GM23338 (cell line): ENCODE data around the gene SLC6A1. TPM values are rescaled to one million over a fixed set of nuclear protein-coding genes. Genes with fewer than 3 reads are reported as not detected.

Source experiments
- ATAC-seq: fragments of 200-7000 bp; cut with Tn5 transposase; 3 replicates; pipeline ENCODE4 v1.9.1; 2020
- DNase-seq: peaks from one replicate; pipeline ENCODE4 v3.0.0-alpha.2; 2015; ENCODE audit warnings: low spot score
- H2AFZ ChIP-seq: fragments of 200-600 bp; sonication (generic); 2 replicates; pipeline ENCODE4 v1.8.0; 2016; ENCODE audit warnings: antibody characterized with exemption, mild to moderate bottlenecking, moderate library complexity
- H3F3A ChIP-seq: fragments of 200-600 bp; sonication (generic); replicated peaks from 2 replicates; pipeline ENCODE4 v1.8.0; 2017; ENCODE audit warnings: antibody characterized with exemption, mixed run types, low read depth
- H3K27ac ChIP-seq: fragments of 200-600 bp; sonication (generic); 2 replicates; pipeline ENCODE4 v1.6.1; 2016; ENCODE audit warnings: low read depth
- H3K27me3 ChIP-seq: fragments of 200-600 bp; sonication (generic); 2 replicates; pipeline ENCODE4 v1.8.0; 2016; ENCODE audit warnings: mild to moderate bottlenecking, mixed run types, moderate library complexity; ENCODE audit not compliant: insufficient read depth
- H3K36me3 ChIP-seq: fragments of 200-600 bp; sonication (generic); 2 replicates; pipeline ENCODE4 v1.8.0; 2016; ENCODE audit warnings: mild to moderate bottlenecking; ENCODE audit not compliant: insufficient read depth
- H3K4me1 ChIP-seq: fragments of 200-600 bp; sonication (generic); 2 replicates; pipeline ENCODE4 v1.8.0; 2016; ENCODE audit warnings: mild to moderate bottlenecking, moderate library complexity; ENCODE audit not compliant: insufficient read depth
- H3K4me2 ChIP-seq: fragments of 200-600 bp; sonication (generic); 2 replicates; pipeline ENCODE4 v1.7.1; 2017; ENCODE audit warnings: mixed run types
- H3K4me3 ChIP-seq: fragments of 200-600 bp; sonication (generic); 2 replicates; pipeline ENCODE4 v1.6.1; 2016; ENCODE audit warnings: mixed run types
- H3K79me2 ChIP-seq: fragments of 200-600 bp; sonication (generic); replicated peaks from 2 replicates; pipeline ENCODE4 v1.8.0; 2017; ENCODE audit warnings: mild to moderate bottlenecking; ENCODE audit not compliant: insufficient read depth
- H3K9me2 ChIP-seq: fragments of 200-600 bp; sonication (generic); 2 replicates; pipeline ENCODE4 v1.8.0; 2017; ENCODE audit not compliant: insufficient read depth
- H4K20me1 ChIP-seq: fragments of 200-600 bp; sonication (generic); replicated peaks from 2 replicates; pipeline ENCODE4 v1.8.0; 2017; ENCODE audit warnings: mild to moderate bottlenecking; ENCODE audit not compliant: insufficient read depth
- H3K27ac Mint-ChIP-seq: 2 replicates; pipeline ENCODE4 v1.8.0; 2020; ENCODE audit warnings: inconsistent platforms, mild to moderate bottlenecking, moderate library complexity, mixed read lengths
- H3K27me3 Mint-ChIP-seq: 3 replicates; pipeline ENCODE4 v1.8.0; 2022; ENCODE audit warnings: low read depth, mild to moderate bottlenecking, moderate library complexity, mixed read lengths, inconsistent platforms; ENCODE audit not compliant: insufficient read depth, poor library complexity
- H3K36me3 Mint-ChIP-seq: 3 replicates; pipeline ENCODE4 v1.8.0; 2021; ENCODE audit warnings: low read depth, mild to moderate bottlenecking, inconsistent platforms, moderate library complexity, mixed read lengths
- H3K4me1 Mint-ChIP-seq: 3 replicates; pipeline ENCODE4 v1.8.0; 2020; ENCODE audit warnings: mild to moderate bottlenecking, inconsistent platforms, mixed read lengths
- H3K4me3 Mint-ChIP-seq: 3 replicates; pipeline ENCODE4 v1.8.0; 2021; ENCODE audit warnings: moderate library complexity, mild to moderate bottlenecking, inconsistent platforms, mixed read lengths
- H3K9me3 Mint-ChIP-seq: 3 replicates; pipeline ENCODE4 v1.8.0; 2020; ENCODE audit warnings: moderate library complexity, mild to moderate bottlenecking, inconsistent platforms, mixed read lengths
- CREB1 ChIP-seq: fragments of 250-450 bp; sonication (Bioruptor Pico); IDR thresholded peaks from 2 replicates; pipeline ENCODE4 v1.5.0; 2020; ENCODE audit warnings: low read depth, mild to moderate bottlenecking, moderate library complexity
- CTCF ChIP-seq, 2 experiments: fragments of 200-600 bp in 1 of 2; sonication (generic) in 1 of 2; conservative IDR thresholded peaks; 2 replicates each; pipeline versions ENCODE4 v1.5.1 to v1.6.1; 2016 to 2017; ENCODE audit warnings: antibody characterized with exemption in 2 of 2, low read depth in 2 of 2, mild to moderate bottlenecking in 2 of 2, moderate library complexity in 1 of 2
- ETS1 ChIP-seq: IDR thresholded peaks from 2 replicates; pipeline ENCODE4 v1.6.1; 2016; ENCODE audit warnings: antibody characterized with exemption
- EZH2 ChIP-seq: fragments of 200-600 bp; sonication (generic); IDR thresholded peaks from one replicate; pipeline ENCODE4 v1.8.0; 2017; ENCODE audit warnings: antibody characterized with exemption, mild to moderate bottlenecking, low read depth; ENCODE audit not compliant: unreplicated experiment
- JUNB ChIP-seq: IDR thresholded peaks from one replicate; pipeline ENCODE4 v1.6.1; 2016; ENCODE audit warnings: antibody characterized with exemption; ENCODE audit not compliant: unreplicated experiment
- POLR2AphosphoS5 ChIP-seq: IDR thresholded peaks from 2 replicates; pipeline ENCODE4 v1.6.1; 2016; ENCODE audit warnings: antibody characterized with exemption, low read depth
- REST ChIP-seq: IDR thresholded peaks from one replicate; pipeline ENCODE4 v1.6.1; 2018; ENCODE audit warnings: antibody characterized with exemption; ENCODE audit not compliant: unreplicated experiment
- ZNF114 ChIP-seq: fragments of 250-450 bp; sonication (Bioruptor Pico); IDR thresholded peaks from 2 replicates; pipeline ENCODE4 v1.5.0; 2020; ENCODE audit warnings: mild to moderate bottlenecking, moderate library complexity
- ZNF331 ChIP-seq: fragments of 250-450 bp; sonication (Bioruptor Pico); IDR thresholded peaks from 2 replicates; pipeline ENCODE4 v1.5.0; 2020; ENCODE audit warnings: low read depth, mild to moderate bottlenecking, moderate library complexity
- polyA plus RNA-seq: library from polyadenylated mRNA; unstranded; fragments of >200 nt; fragmentation: Nextera tagmentation; extraction: Ambion mirVana; gene quantifications from 2 replicates; pipeline ENCODE4 v1.2.1, GENCODE V29; 2016
- total RNA-seq: library from RNA; depleted of rRNA; stranded (reverse); fragments of >200 nt; shearing (Covaris generic); gene quantifications from 2 replicates; pipeline ENCODE4 v1.2.3, GENCODE V29; 2014

Gene SLC6A1
- total and polyA plus RNA-seq, 2 experiments from 2014 or later: 0.16 to 0.28 TPM

GRCh38 chr3:11077466-11077865 is 84.9 kb downstream of the SLC6A1 start (continued):
- TF ChIP-seq ZNF331 (CRISPR knock-in tag): no peak
- TF ChIP-seq POLR2AphosphoS5: no peak
- TF ChIP-seq CTCF (conservative IDR thresholded peaks at IDR 0.05; ENCODE audit: low read depth in 2 of 2): no peak
- TF ChIP-seq ZNF114 (CRISPR knock-in tag): no peak
- no peak for TF ChIP-seq REST

GRCh38 chr3:11078826-11079515 is 86.4 kb downstream of the SLC6A1 start:
- Histone ChIP-seq H2AFZ (no peak overlapping the region), H3K36me3 (no peaks in the 10 kb centered on the region), H3F3A (no peaks in the 10 kb centered on the region), H3K27ac (no peak overlapping the region), H3K79me2 (no peaks in the 10 kb centered on the region), H3K27me3 (no peaks in the 10 kb centered on the region), H3K4me2 (no peak overlapping the region), H3K4me3 (no peak overlapping the region), H4K20me1 (no peaks in the 10 kb centered on the region), H3K9me2 (no peaks in the 10 kb centered on the region), H3K4me1 (no peaks in the 10 kb centered on the region)
- no peak for ATAC-seq
- H3K27ac Mint-ChIP-seq: no peak overlapping the region
- peaks cover 3% of the 10 kb centered on the region for H3K27me3 Mint-ChIP-seq
- DNase-seq: no peak
- H3K36me3 Mint-ChIP-seq: no peaks in the 10 kb centered on the region; the same call in 2 of the 3 replicates
- H3K4me1 Mint-ChIP-seq: peaks cover 3% of the 10 kb centered on the region; the same call in 2 of the 3 replicates
- peaks cover 11% of the 10 kb centered on the region for H3K9me3 Mint-ChIP-seq
- no peak overlapping the region for H3K4me3 Mint-ChIP-seq
- TF ChIP-seq CREB1 (CRISPR knock-in tag) (no peak), ZNF331 (CRISPR knock-in tag) (no peak), ZNF114 (CRISPR knock-in tag) (no peak), ETS1 (no peak), REST (no peak), EZH2 (no peak), POLR2AphosphoS5 (no peak), JUNB (no peak)
